Measurements from ENCODE around the gene COL20A1.

GRCh38 chr20:63272105-63273058, 20.6 kb upstream of the COL20A1 start, which contains the start of gene ARFGAP1:
- TF ChIP-seq CTCF (IDR thresholded peaks at IDR 0.05) (peak in 1 of 3 experiments; percentile 13), EP300 (IDR thresholded peaks at IDR 0.05) (no peak), POLR2AphosphoS5 (IDR thresholded peaks at IDR 0.05) (peak; percentile 88 to 89), POLR2A (IDR thresholded peaks at IDR 0.05; ENCODE audit: low read depth) (no peak)

Measured in esophagus muscularis mucosa (tissue), 4 donors.